ENCODE data around the gene OR5H1.

The OR5H1 gene

GRCh38 chr3:98130421-98130820 is at the start of gene OR5H1:
TSS of gene OR5H1 (plus strand) at chr3:98130721. CDS start at chr3:98132698, 1,977 bp downstream.
- no peak for DNase-seq (ENCODE audit: low read depth)

GRCh38 chr3:98086873-98087272 is 43.6 kb upstream of the OR5H1 start, which contains the start of gene OR5AC2:
TSS of gene OR5AC2 (plus strand) at chr3:98087173. CDS start at chr3:98087173, 0 bp downstream.
- TF ChIP-seq CTCF (IDR thresholded peaks at IDR 0.05; ENCODE audit: low read depth, low read length) (no peak), MYC (IDR thresholded peaks at IDR 0.05; ENCODE audit: low read depth, low read length) (no peak), MAX (IDR thresholded peaks at IDR 0.05; ENCODE audit: low read depth, low read length) (no peak), POLR2A (IDR thresholded peaks at IDR 0.05; ENCODE audit: extremely low read depth, insufficient read length) (no peak)
- no peak within 1 kb of the TSS for H3K4me3 ChIP-seq (ENCODE audit: low read depth, low read length)
- no peak for DNase-seq (ENCODE audit: low read depth)

More at GRCh38 chr3:98130421-98130820, at the start of gene OR5H1:
- no peak within 1 kb of the TSS for H3K4me3 ChIP-seq (ENCODE audit: low read depth, low read length)
- no peak for TF ChIP-seq POLR2A (IDR thresholded peaks at IDR 0.05; ENCODE audit: extremely low read depth, insufficient read length)
- TF ChIP-seq CTCF (IDR thresholded peaks at IDR 0.05; ENCODE audit: low read depth, low read length), result no peak
- TF ChIP-seq MYC (IDR thresholded peaks at IDR 0.05; ENCODE audit: low read depth, low read length), result no peak
- no peak for TF ChIP-seq MAX (IDR thresholded peaks at IDR 0.05; ENCODE audit: low read depth, low read length)

- TF ChIP-seq MYC (IDR thresholded peaks at IDR 0.05; ENCODE audit: low read depth, low read length) (no peak), MAX (IDR thresholded peaks at IDR 0.05; ENCODE audit: low read depth, low read length) (no peak), POLR2A (IDR thresholded peaks at IDR 0.05; ENCODE audit: extremely low read depth, insufficient read length) (no peak), CTCF (IDR thresholded peaks at IDR 0.05; ENCODE audit: low read depth, low read length) (no peak)
- H3K4me3 ChIP-seq (ENCODE audit: low read depth, low read length), result no peak overlapping the region
- no peak for DNase-seq (ENCODE audit: low read depth)
Measured at GRCh38 chr3:98095882-98096281, 34.6 kb upstream of the OR5H1 start.

DNA sequence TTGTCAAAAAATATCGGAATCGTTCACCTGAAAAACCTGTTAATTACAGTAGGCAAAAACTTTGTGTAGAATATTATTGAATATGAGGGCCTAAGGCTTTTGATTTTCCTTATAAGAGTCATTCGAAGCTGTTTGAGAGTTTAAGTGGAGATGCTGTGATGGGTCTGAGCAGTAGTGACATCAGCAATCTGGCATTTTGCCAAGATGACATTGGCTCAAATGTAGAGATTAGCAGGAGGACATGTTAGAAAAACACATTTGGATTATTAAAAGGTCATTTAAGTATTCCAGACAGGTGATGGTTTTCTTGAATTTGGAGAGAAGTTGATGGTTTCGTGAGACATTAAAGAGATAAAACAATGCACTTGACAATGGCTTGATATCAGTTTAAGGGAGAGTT is 30.7 kb upstream of the OR5H1 start:
- TF ChIP-seq MYC (IDR thresholded peaks at IDR 0.05; ENCODE audit: low read depth, low read length) (no peak), MAX (IDR thresholded peaks at IDR 0.05; ENCODE audit: low read depth, low read length) (no peak), POLR2A (IDR thresholded peaks at IDR 0.05; ENCODE audit: extremely low read depth, insufficient read length) (no peak), CTCF (IDR thresholded peaks at IDR 0.05; ENCODE audit: low read depth, low read length) (no peak)
- no peak overlapping the region for H3K4me3 ChIP-seq (ENCODE audit: low read depth, low read length)
- DNase-seq (ENCODE audit: low read depth), result no peak

GRCh38 chr3:98108162-98108561 is 22.4 kb upstream of the OR5H1 start:
- H3K4me3 ChIP-seq (ENCODE audit: low read depth, low read length), result no peak overlapping the region
- DNase-seq (ENCODE audit: low read depth), result no peak
- TF ChIP-seq POLR2A (IDR thresholded peaks at IDR 0.05; ENCODE audit: extremely low read depth, insufficient read length) (no peak), CTCF (IDR thresholded peaks at IDR 0.05; ENCODE audit: low read depth, low read length) (no peak), MAX (IDR thresholded peaks at IDR 0.05; ENCODE audit: low read depth, low read length) (no peak), MYC (IDR thresholded peaks at IDR 0.05; ENCODE audit: low read depth, low read length) (no peak)
